OCI-LY3 (cell line): ENCODE data around the gene CTDSPL.

Experiments
- H2AFZ ChIP-seq: fragments of 200-600, 300-600 bp; shearing (Covaris generic); 2 replicates; pipeline ENCODE4 v1.6.0; 2014; ENCODE audit warnings: antibody characterized with exemption, low read depth, low read length
- H3K27ac ChIP-seq: fragments of 200-600, 300-600 bp; sonication (generic); 2 replicates; pipeline ENCODE4 v1.5.1; 2014; ENCODE audit warnings: mild to moderate bottlenecking, low read length, moderate library complexity, mixed read lengths
- H3K27me3 ChIP-seq: fragments of 200-600, 300-600 bp; sonication (generic); 2 replicates; pipeline ENCODE4 v1.6.1; 2014; ENCODE audit warnings: low read depth, low read length, mixed read lengths
- H3K36me3 ChIP-seq: fragments of 200-600, 300-600 bp; sonication (generic); replicated peaks from 2 replicates; pipeline ENCODE3; 2014; ENCODE audit warnings: low read depth, low read length, mixed read lengths
- H3K4me1 ChIP-seq: fragments of 300-600, 200-600 bp; sonication (generic); 2 replicates; pipeline ENCODE4 v1.6.1; 2014; ENCODE audit warnings: low read length, mixed read lengths
- H3K4me2 ChIP-seq: fragments of 200-600, 300-600 bp; sonication (generic); 2 replicates; pipeline ENCODE4 v1.6.1; 2014; ENCODE audit warnings: low read length, mixed read lengths
- H3K4me3 ChIP-seq: fragments of 300-600, 200-600 bp; sonication (generic); 2 replicates; pipeline ENCODE4 v1.5.1; 2014; ENCODE audit warnings: antibody characterized with exemption, mild to moderate bottlenecking, low read length, moderate library complexity
- H3K79me2 ChIP-seq: fragments of 300-600, 200-600 bp; shearing (Covaris generic); 2 replicates; pipeline ENCODE4 v1.6.1; 2014; ENCODE audit warnings: mild to moderate bottlenecking, low read length, mixed read lengths
- H3K9ac ChIP-seq: fragments of 300-600, 200-600 bp; shearing (Covaris generic); 2 replicates; pipeline ENCODE4 v1.6.0; 2014; ENCODE audit warnings: mild to moderate bottlenecking, low read length, moderate library complexity
- H3K9me3 ChIP-seq: fragments of 200-600, 300-600 bp; shearing (Covaris generic); 2 replicates; pipeline ENCODE4 v1.6.1; 2014; ENCODE audit warnings: low read length, mixed read lengths; ENCODE audit not compliant: insufficient read depth
- H4K20me1 ChIP-seq: fragments of 200-600, 300-600 bp; sonication (generic); 2 replicates; pipeline ENCODE4 v1.6.1; 2016; ENCODE audit warnings: low read length, mixed read lengths; ENCODE audit not compliant: insufficient read depth
- EZH2phosphoT487 ChIP-seq: fragments of 200-600 bp; shearing (Covaris generic); IDR thresholded peaks from 2 replicates; pipeline ENCODE4 v1.6.1; 2018; ENCODE audit warnings: antibody characterized with exemption, mixed run types, low read depth
- TF ChIP-seq, protein P1 (sequence below): fragments of 200-600, 300-600 bp; sonication (generic); IDR thresholded peaks from 2 replicates; pipeline ENCODE4 v1.5.1; 2014; ENCODE audit warnings: antibody characterized with exemption, low read length, low read depth

The CTDSPL gene

GRCh38 chr3:37993067-37993455 is 131.4 kb downstream of the CTDSPL start:
- H3K4me2 ChIP-seq, result peak overlapping the region; percentile 88; the same call in 1 of the 2 replicates
- H3K36me3 ChIP-seq, result peaks cover 5% of the 10 kb centered on the region
- no peak overlapping the region for H2AFZ ChIP-seq
- no peaks in the 10 kb centered on the region for H4K20me1 ChIP-seq
- H3K4me1 ChIP-seq, result peaks cover 16% of the 10 kb centered on the region
- H3K27me3 ChIP-seq, result 0 out of 2 replicates have a peak, but pooled peaks cover 3% of the 10 kb centered on the region
- H3K9ac ChIP-seq, result no peak overlapping the region
- no peaks in the 10 kb centered on the region for H3K9me3 ChIP-seq
- TF ChIP-seq EZH2phosphoT487, result no peak
- TF ChIP-seq, protein P1, sequence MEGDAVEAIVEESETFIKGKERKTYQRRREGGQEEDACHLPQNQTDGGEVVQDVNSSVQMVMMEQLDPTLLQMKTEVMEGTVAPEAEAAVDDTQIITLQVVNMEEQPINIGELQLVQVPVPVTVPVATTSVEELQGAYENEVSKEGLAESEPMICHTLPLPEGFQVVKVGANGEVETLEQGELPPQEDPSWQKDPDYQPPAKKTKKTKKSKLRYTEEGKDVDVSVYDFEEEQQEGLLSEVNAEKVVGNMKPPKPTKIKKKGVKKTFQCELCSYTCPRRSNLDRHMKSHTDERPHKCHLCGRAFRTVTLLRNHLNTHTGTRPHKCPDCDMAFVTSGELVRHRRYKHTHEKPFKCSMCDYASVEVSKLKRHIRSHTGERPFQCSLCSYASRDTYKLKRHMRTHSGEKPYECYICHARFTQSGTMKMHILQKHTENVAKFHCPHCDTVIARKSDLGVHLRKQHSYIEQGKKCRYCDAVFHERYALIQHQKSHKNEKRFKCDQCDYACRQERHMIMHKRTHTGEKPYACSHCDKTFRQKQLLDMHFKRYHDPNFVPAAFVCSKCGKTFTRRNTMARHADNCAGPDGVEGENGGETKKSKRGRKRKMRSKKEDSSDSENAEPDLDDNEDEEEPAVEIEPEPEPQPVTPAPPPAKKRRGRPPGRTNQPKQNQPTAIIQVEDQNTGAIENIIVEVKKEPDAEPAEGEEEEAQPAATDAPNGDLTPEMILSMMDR, result no peak
- H3K27ac ChIP-seq, result no peak overlapping the region
- 0 out of 2 replicates have a peak overlapping the region, but pooled peaks have one; percentile 85 for H3K4me3 ChIP-seq
- H3K79me2 ChIP-seq, result peaks cover 9% of the 10 kb centered on the region

- Histone ChIP-seq H2AFZ (peak overlapping the region; percentile 91), H3K27me3 (0 out of 2 replicates have a peak, but pooled peaks cover 3% of the 10 kb centered on the region), H3K4me2 (peak overlapping the region; percentile 88), H3K4me3 (peak overlapping the region; percentile 85), H3K79me2 (peaks cover 9% of the 10 kb centered on the region), H3K9me3 (no peaks in the 10 kb centered on the region), H3K4me1 (peaks cover 16% of the 10 kb centered on the region), H3K9ac (peak overlapping the region; percentile 82; the same call in 1 of the 2 replicates), H3K36me3 (peaks cover 5% of the 10 kb centered on the region), H3K27ac (no peak overlapping the region), H4K20me1 (no peaks in the 10 kb centered on the region)
- TF ChIP-seq EZH2phosphoT487, result no peak
- TF ChIP-seq, protein P1, result no peak
These were observed 131.8 kb downstream of the CTDSPL start for GRCh38 chr3:37993460-37993819.

DNA sequence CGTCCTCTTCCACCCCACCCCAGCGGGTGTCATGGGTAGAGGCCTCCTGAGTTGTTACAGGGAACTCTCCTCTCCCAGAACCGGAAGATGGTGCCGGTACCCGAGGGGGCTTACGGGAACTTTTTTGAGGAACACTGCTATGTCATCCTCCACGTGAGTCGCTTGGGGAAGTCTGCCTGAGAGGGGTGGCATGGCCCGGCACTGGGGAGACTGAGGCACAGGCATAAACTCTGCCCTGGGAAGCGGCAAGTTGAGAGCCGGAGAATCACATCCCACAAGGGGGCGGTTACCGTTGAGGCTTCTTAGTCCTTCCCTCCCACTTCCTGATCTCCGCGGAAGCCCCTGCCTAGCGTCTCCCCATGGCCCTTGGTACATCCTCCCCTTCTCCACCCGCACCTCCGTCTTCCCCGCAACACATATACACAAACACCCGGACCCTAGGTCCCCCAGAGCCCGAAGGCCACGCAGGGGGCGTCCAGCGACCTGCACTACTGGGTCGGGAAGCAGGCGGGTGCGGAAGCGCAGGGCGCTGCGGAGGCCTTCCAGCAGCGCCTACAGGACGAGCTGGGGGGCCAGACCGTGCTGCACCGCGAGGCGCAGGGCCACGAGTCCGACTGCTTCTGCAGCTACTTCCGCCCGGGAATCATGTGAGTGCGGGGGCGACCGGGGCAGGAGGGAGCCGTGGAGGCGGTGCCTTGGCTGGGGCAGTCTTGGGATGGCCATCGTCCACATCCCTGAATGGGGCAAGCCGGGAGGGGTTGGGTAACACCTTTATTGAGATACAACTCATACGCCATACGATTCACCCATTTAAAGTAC is 132.3 kb downstream of the CTDSPL start:
- Histone ChIP-seq H3K9me3 (no peaks in the 10 kb centered on the region), H2AFZ (peak overlapping the region; percentile 91)

GRCh38 chr3:37994639-37994972 is 132.9 kb downstream of the CTDSPL start:
- Histone ChIP-seq H3K36me3 (peaks cover 6% of the 10 kb centered on the region), H2AFZ (peak overlapping the region; percentile 91), H3K79me2 (peaks cover 9% of the 10 kb centered on the region), H3K27ac (peak overlapping the region; percentile 20; the same call in 1 of the 2 replicates), H3K9ac (peak overlapping the region; percentile 82), H3K4me1 (peaks cover 16% of the 10 kb centered on the region), H3K4me3 (peak overlapping the region; percentile 85), H3K27me3 (0 out of 2 replicates have a peak, but pooled peaks cover 3% of the 10 kb centered on the region), H3K4me2 (peak overlapping the region; percentile 88), H3K9me3 (no peaks in the 10 kb centered on the region), H4K20me1 (no peaks in the 10 kb centered on the region)
- TF ChIP-seq, protein P1, result no peak
- no peak for TF ChIP-seq EZH2phosphoT487

More for the DNA sequence above, 132.3 kb downstream of the CTDSPL start:
- peaks cover 9% of the 10 kb centered on the region for H3K79me2 ChIP-seq
- peak overlapping the region; percentile 20; the same call in 1 of the 2 replicates for H3K27ac ChIP-seq
- H3K36me3 ChIP-seq, result peaks cover 5% of the 10 kb centered on the region
- peak overlapping the region; percentile 82 for H3K9ac ChIP-seq
- H3K27me3 ChIP-seq, result 0 out of 2 replicates have a peak, but pooled peaks cover 3% of the 10 kb centered on the region
- TF ChIP-seq, protein P1, result no peak
- no peak for TF ChIP-seq EZH2phosphoT487
- H3K4me2 ChIP-seq, result peak overlapping the region; percentile 88
- peak overlapping the region; percentile 85 for H3K4me3 ChIP-seq
- no peaks in the 10 kb centered on the region for H4K20me1 ChIP-seq
- H3K4me1 ChIP-seq, result peaks cover 16% of the 10 kb centered on the region
